Neural progenitor cell (in vitro differentiated cells): Measurements from ENCODE around the gene CPNE4.

ENCODE experiments used
- CTCF ChIP-seq: fragments of 200-600 bp; sonication (generic); IDR thresholded peaks from 2 replicates; pipeline ENCODE4 v1.5.1; 2017; ENCODE audit warnings: antibody characterized with exemption, mild to moderate bottlenecking
- EZH2 ChIP-seq: fragments of 200-600 bp; sonication (generic); IDR thresholded peaks from 2 replicates; pipeline ENCODE4 v1.6.1; 2017; ENCODE audit warnings: antibody characterized with exemption, mild to moderate bottlenecking, moderate library complexity

- TF ChIP-seq CTCF (no peak), EZH2 (no peak)
Measured at GRCh38 chr3:131669600-131669999, 365.2 kb downstream of the CPNE4 start.
